B cell (primary cell): ENCODE measurements around the gene RPAP3.

ENCODE experiments used
- EZH2 ChIP-seq: IDR thresholded peaks from 2 replicates; pipeline ENCODE4 v1.6.1; 2012; ENCODE audit warnings: borderline replicate concordance, low read depth, mild to moderate bottlenecking, moderate library complexity, low read length; ENCODE audit not compliant: insufficient read depth, poor library complexity, severe bottlenecking
- TF ChIP-seq, protein P1 (sequence below): fragments of 200-600 bp; IDR thresholded peaks from one replicate; pipeline ENCODE4 v1.8.0; 2022; ENCODE audit warnings: antibody characterized with exemption, mild to moderate bottlenecking

GRCh38 chr12:47731723-47732122, 25.9 kb upstream of the RPAP3 start:
- TF ChIP-seq, protein P1, sequence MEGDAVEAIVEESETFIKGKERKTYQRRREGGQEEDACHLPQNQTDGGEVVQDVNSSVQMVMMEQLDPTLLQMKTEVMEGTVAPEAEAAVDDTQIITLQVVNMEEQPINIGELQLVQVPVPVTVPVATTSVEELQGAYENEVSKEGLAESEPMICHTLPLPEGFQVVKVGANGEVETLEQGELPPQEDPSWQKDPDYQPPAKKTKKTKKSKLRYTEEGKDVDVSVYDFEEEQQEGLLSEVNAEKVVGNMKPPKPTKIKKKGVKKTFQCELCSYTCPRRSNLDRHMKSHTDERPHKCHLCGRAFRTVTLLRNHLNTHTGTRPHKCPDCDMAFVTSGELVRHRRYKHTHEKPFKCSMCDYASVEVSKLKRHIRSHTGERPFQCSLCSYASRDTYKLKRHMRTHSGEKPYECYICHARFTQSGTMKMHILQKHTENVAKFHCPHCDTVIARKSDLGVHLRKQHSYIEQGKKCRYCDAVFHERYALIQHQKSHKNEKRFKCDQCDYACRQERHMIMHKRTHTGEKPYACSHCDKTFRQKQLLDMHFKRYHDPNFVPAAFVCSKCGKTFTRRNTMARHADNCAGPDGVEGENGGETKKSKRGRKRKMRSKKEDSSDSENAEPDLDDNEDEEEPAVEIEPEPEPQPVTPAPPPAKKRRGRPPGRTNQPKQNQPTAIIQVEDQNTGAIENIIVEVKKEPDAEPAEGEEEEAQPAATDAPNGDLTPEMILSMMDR: no peak
- no peak for TF ChIP-seq EZH2
